NCI-H2227 treated with DMSO at 0.1 percent for 48 hours (cell line): ENCODE data around the gene CFAP99.
"Not testable (repeated sequence)": the region's sequence is repeated elsewhere in the genome, so short reads cannot be mapped to it uniquely, and the experiment has no call there.

Experiments used
- DNase-seq: peaks from one replicate; lab custom pipeline; 2025; lab: John Stamatoyannopoulos, UW

Gene CFAP99

DNA sequence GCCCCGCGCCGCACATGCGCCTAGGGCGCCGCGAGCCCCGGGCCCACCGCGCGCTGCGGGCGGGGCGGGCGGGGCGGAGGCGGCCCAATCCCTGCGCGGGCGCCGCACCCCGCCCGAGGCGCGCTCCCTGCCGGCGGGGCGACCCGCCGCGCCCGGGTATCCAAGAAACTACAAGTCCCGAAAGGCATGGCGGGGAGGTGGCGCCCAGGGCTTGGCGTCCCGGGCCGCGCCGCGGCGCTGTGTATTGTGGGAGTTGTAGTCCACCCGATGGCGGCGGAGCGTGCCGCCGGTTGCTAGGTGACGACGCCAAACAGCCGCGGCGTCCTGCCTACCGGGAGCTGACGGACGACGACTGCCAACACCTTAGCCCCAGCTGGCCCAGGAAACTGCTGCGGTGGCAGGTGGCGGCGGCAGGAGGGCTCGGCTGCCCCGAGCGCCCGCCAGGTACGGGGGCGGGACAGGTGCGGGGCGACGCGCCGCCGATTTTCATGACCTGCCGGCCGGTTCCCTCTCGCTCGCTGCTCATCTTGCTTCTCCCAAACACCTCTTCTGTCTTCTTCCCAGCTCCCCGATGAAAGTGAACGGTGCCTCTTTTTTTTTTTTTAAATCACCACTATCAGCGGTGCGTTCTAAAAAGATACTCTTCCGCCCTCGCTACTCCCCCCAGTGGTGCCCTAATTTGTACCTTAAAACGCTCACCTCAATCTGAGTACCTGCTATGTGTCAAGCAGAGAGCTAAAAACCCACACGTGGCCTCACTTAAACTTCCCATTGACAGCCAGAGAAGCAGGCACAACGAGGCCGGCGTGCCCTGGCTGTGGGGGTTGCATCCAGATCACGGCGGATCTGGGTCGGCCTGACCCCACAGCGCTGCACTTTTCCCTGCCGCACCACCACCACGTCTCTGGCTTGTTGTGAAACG lies at the start of gene CFAP99:
CFAP99 (plus strand) TSS at position 306 of the 922 bp plus-strand sequence.
- DNase-seq: peak; percentile 83

DNA sequence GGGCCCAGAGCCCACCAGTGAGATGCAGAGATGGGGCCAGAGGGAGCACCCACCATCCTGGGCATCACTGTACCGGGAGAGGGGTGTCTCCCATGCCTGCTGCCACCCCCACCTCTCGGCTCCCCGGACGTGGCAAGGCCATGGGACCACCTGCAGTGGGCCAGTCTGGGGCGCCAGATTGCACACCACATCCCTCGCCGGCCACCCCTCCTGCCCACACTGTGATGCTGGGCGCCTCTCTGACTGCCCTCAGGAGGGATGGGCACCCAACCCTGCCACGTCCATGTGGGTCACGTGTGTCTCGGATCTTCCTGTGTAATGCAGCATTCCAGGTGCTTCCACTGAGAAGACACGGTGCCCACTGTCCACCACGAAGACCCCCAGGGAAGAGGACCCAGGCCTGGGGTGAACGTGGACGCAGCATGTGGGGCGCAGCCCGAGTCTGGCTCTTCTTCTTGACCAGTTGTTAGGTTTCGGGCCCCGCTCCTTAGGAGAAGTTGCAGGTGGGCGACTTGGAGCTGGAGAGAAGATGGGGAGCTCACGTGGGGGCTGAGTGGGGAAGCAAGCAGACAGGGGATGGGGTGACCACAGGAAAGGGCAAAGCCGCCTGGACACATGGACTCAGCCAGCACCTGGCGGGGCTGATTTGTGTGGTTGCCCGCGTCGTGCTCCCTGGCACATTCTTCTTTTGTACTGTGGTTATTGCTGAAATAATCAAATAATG lies 48.0 kb upstream of the CFAP99 start:
- no peak for DNase-seq

DNA sequence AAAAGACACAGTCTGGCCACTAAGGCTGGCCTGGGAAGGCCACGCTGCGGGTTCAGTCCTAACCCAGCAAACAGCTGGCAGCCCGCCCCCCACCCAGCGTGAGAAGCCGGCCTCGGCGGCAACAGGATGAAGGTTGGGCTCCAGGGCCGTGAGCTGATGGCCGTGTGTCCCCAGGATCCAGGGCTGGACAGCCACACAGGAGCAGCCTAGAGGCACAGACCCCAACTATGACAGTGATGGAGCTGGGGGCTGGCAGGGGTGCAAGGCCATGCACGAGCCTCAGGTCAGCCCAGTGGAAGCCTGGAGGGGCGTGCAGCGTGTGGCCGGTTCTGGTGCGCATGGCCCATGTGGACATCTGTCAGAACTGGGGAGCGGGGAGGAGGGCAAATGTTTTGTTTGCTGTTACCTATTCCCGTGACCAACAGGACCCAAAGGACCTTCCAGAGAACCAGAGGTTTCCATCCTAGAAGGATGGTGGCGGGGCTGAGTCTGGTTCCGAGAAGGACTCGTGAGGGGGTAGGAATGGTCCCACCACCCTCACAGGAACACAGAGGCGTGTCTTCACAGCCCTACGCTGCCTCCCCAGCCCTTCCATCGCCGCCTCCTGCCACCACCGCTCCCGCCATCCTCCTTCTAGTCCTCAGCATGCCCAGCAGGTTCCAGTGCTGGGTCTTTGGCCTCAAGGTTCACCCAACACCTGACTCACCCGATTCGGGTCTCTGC lies 46.8 kb upstream of the CFAP99 start:
- DNase-seq: no peak

DNA sequence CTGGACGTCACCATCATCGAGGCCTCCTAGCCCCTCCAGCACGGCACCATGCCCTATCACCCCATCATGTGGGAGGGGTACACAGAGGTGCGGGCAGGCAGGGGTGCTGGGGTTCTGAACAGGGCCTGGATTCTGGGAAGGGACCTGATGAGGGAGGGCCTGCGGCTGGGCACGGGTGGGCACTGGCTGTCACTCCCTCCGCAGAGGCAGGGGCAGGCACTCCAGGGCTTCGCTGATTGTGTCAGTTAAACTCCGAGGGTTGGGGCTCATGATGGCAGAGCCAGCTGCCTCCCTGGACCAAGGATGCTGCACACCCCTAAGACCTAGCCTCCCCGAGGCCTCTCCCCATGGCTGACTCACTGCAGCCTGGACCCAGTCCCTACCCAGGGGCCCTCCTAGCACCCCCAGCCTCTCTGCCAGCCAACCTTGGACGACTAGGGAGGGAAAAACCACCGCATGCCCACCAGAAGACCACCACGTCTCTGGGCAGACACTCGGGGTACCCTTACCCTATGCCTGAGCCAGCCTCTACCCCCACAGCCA lies 46.2 kb upstream of the CFAP99 start:
- no peak for DNase-seq

DNA sequence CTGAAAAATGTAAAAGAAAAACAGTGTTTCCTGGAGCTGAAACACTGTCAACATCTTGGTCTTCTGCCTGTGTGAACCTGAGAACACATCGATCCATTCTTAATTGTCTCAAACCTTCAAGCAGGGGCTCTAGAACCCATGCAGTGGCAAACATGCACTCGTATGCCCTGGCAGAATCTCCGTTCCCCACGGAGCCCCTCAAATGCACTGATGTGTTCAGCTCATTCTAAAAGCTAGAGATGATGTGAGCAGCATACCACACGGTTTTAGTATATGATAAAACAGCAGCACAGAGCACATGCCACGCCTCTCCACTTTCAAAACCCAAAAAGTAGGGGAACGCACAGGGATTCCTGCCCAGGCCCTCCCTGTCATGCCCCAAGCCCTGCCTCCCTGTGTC lies 45.2 kb upstream of the CFAP99 start:
- no peak for DNase-seq

DNA sequence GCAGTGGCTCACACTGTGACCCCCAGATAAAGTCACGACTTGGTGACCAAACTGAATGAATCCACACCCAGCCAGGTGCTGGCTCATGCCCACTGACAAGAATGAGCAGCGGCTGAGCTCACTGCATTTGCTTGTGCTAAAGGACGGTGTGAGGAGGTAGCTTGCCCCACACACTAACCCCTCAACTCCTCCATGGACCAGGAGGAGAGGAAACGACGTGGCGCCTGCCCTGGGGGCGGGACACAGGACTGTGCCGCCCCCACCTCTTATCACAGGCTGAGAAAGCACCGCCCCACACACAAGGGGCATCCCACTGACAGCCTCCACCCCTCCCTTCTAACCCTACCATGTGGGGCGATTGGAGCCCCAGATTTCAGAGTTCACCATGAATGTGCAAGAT lies 43.3 kb upstream of the CFAP99 start:
- DNase-seq: no peak

DNA sequence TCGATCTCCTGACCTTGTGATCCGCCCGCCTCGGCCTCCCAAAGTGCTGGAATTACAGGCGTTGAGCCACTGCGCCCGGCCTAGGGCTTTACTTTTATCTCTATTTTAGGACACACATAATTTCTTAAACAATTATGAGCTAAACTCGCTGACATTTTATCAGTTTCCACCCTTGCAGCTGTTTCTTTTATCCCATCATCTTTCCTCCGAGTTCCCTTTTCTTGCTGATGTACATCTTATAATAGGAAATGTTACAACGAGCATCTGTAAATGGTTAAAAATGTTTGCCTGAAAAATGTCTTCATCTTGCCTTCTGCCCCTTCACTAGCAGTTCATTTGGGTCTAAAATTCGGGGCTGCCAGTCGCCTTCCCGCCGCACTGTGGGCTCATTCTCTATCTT lies 41.5 kb upstream of the CFAP99 start:
- DNase-seq: no peak

DNA sequence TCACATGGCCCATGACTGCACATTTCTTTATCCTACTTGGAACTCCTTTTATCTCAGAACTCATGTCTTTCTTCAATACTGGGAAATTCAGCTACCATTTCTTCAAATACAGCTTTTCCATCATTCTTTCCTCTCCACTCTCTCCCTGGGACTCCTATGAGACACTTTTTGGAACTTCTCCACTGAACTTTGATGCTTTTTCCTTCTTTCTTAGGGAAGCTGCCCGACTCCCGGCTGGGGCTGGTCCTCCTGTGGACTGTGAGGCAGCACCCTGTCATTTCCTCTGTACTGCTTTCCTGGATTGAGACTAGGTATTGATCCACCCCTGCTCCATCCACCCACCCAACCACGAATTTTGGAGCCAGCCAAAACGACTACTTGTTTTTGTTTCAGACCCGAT lies 40.4 kb upstream of the CFAP99 start:
- DNase-seq: no peak

DNA sequence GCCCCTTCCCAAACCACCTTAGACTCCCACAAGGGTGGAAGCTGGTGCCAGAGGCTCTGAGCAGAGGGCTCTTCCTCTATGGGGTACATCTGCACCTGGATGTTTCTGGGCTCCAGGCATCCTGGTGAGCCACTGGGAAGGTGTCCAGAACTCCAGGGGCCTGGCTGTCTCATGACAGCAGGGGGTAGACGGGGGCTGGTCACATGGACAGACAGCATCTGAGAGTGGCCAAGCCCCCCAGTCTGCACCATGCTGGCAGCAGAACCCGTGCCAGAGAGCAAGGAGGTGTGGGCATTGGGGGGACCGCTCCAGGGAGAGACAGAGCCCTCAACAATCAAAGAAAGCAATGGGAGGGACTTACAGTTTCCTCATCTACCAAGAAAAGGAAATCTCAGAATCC lies 39.9 kb upstream of the CFAP99 start:
- no peak for DNase-seq

DNA sequence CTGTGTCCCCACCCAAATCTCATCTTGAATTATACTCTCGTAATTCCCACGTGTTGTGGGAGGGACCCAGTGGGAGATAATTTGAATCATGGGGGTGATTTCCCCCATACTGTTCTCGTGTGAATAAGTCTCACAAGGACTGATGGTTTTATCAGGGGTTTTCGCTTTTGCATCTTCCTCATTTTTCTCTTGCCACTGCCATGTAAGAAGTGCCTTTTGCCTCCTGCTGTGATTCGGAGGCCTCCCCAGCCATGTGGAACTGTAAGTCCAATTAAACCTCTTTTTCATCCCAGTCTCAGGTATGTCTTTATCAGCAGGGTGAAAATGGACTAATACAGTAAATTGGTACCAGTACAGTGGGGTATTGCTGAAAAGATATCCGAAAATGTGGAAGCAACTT lies 38.2 kb upstream of the CFAP99 start:
- DNase-seq: not testable (repeated sequence)

DNA sequence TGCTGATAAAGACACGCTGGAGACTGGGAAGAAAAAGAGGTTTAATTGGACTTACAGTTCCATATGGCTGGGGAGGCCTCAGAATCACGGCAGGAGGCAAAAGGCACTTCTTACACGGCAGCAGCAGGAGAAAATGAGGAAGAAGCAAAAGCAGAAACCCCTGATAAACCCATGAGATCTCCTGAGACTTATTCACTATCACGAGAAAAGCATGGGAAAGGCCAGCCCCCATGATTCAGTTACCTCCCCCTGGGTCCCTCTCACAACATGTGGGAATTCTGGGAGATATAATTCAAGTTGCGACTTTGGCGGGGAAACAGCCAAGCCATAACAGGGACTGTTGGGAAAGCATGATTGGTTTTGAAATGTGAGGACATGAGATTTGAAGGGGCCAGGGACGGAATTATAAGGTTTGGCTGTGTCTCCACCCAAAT lies 36.0 kb upstream of the CFAP99 start:
- not testable (repeated sequence) for DNase-seq

DNA sequence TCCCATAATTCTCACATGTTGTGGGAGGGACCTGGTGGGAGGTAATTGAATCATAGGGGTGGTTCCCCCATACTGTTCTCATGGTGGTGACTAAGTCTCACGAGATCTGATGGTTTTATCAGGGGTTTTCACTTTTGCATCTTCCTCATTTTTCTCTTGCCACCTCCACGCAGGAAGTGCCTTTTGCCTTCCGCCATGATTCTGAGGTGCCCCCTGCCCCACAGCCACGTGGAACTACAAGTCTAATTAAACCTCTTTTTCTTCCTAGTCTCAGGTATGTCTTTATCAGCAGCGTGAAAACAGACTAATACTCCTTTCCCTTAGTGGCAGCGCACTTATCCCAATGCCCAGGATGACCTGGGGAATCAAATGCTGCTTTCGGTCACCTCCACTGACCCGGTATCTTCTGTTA lies 35.5 kb upstream of the CFAP99 start:
- not testable (repeated sequence) for DNase-seq

DNA sequence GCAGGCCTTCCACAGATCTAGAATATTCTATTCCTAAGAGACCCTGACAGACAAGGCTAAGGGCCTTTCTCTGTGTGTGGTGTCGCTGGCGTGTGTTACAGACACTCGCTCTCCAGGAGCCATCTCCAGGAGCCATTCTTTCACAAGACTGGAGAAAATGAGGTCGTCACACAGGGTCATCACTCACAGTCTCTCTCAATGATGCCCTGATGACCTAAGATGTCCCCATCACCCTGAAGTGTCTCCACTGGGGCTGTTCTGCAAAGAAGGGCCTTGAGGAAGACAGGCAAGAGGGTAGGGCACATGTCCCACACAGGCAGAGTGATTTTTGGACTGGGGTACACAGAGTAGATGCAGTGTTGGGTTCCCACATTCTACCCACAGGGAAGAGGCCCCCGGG lies 35.0 kb upstream of the CFAP99 start:
- no peak for DNase-seq

DNA sequence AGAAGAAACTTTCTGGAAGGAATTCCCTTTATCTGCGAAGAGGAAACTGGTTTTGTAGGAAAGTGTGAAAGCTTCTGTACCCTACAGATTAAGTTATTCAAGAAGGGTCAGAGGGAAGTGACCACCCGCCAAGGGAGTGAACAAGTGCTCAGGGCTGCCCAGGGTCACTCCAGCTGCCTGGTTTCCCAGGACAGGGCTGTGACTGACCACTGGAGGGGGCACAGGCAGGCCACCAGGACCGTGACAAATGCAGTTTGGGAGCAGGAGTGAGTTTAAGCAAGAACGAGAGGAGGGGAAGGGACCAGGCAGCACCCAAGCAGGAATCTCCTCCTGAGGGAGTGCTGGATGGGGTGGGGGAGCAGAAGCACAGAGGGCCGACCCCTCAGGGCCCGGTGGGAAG lies 34.5 kb upstream of the CFAP99 start:
- no peak for DNase-seq

DNA sequence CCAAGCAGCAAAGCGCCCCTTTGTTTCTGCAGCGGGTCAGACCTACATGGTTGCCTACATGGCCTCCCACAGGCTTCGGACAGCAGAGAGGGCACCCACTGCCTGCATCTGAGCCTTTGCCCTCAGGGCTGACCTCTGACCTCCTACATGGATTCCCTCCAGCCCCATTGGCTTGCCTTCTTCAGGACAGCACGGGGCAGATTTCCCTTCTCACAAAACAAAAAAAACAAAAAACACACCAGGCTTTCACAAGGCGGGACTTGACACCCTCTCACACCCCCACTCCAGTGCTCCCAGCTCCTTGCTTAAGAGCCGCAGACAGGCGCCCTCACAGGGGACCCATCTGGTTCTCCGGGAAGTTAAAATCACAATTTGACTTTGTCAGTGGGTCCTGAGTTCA lies 33.2 kb upstream of the CFAP99 start:
- DNase-seq: no peak

DNA sequence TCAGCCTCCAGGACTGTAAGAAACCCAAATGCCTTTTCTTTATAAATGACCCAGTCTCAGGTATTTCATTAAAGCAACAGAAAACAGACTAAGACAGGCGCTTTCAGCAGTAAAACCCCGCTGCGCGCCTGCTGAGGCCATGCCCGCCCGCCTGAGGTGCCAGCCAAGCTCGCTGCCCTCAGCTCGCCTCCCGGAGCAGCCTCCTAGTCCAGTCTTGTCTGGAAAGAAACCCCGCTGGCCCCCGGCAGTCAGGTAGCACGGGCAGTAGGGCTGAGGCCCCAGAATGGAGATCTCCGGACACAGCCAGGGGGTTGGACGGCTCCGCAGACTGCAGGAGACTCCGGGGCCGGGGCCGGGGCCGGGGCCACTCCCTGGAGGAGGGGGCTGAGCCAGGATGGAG lies 32.0 kb upstream of the CFAP99 start:
- no peak for DNase-seq

DNA sequence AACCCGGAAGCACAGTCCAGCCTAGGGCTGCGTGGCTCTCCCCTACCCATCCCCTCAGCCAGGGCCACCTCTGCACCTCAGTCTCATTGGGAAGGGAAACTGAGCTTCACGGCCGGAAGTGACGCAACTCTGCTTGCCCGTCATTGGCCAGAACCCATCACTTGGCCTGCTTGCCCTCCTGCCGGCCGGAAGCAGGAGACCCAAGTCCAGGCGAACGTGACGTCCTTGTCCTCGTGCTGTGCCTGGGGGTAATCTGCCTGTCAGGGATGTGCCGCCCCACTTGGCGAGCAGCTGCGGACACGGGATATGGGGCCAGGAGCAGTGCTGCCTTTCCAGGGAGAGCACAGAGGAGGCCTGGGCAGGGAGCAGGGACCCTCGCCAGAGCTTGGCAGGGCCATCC lies 31.5 kb upstream of the CFAP99 start:
- no peak for DNase-seq

DNA sequence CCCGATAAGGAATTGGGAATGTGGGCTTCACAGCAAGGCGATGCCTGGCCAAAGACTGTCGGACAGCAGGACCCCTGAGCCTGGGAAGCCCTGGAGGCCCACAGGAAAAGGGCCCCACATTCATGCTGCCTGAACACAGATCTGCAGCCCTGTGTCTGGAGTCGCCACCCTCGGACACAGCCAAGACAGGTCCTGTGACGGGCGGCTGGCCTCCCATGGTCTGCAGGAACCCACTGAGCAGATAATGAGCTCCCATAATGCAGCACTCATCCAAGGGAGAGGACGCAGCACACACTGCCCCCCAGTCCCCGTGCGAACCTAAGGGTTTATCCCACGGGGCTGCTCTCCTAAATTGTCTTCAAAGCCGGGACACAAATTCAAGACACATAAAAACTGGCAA lies 30.9 kb upstream of the CFAP99 start:
- no peak for DNase-seq

DNA sequence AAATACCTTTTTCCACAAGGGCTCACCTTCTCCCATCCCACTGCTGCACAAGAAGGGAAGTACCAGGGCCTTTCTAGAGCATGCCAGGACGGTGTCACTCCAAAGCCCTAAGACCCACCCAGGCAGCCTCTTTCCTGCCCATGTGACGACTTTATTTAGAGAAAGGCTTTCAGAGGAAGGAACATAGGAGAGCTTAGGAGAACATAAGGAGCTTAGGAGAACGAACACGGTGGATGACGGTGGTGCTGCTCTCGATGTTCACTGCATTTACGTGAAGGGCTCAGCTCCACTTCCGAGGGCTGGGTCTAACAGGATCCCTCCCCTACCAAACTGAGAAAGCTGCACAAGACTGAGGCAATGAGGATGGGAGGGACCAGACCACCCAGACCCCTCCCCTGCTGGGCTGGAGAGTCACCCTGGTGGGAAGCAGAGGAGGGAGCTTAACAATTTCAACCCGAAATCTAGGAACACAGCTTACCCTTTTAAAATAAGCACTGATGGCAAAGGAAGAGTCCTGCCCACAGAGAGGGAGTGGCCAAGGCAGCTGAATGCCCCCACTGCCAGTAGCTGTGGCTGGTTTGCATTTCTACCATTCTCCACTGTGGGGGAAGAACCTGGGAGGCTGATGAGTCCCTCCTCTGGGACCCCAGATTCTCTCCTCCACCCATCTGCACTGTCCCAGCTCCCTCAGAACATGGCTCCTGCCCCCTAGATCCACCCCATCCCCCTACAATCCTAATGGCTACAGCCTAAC lies 30.1 kb upstream of the CFAP99 start:
- DNase-seq: no peak

DNA sequence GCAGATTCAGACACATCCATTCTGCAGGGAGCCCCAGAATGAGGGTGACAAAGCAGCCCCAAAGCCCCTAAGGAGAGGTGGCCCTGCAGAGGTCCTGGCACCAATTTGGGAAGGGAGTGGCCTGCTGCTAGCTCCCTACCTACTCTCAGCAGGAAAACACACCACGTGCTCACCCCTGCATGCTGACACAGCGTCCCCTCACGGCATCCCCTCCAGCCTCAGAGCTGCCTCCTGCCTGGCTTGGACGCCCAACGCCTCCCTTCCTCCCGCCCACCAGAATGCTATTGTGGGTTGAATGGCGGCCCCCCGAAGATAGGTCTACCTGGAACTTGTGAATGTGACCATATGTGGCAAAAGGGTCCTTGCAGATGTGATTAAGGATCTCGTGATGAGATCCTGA lies 29.1 kb upstream of the CFAP99 start:
- no peak for DNase-seq

DNA sequence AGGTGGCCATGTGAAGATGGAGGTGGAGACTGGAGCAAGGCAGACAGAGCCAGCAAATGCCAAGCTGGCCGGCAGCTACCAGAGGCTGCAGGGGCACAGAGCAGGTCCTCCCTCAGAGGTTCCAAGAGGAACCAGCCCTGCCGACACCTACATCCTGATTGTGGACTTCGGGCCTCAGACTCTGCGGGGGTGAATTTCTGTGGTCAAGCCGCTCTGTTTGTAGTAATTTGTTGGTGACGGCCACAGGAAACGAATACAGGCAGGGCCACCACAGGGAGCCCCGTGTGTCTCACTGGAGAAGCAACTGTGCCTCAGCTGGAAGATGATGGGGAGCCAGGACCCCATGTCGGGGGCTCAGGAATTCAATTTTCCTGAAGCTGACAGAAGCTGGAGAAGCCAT lies 28.6 kb upstream of the CFAP99 start:
- DNase-seq: no peak
